ENCODE measurements around the gene FGF22. TPM values are rescaled to one million over a fixed set of nuclear protein-coding genes. Genes with fewer than 3 reads are reported as not detected.

FGF22 gene
- total and polyA plus RNA-seq, 2 of the 13 experiments (the other 11 are each of a cell fraction or from before 2014, with no cell fraction given) = 0.24 TPM; not detected in 1

DNA sequence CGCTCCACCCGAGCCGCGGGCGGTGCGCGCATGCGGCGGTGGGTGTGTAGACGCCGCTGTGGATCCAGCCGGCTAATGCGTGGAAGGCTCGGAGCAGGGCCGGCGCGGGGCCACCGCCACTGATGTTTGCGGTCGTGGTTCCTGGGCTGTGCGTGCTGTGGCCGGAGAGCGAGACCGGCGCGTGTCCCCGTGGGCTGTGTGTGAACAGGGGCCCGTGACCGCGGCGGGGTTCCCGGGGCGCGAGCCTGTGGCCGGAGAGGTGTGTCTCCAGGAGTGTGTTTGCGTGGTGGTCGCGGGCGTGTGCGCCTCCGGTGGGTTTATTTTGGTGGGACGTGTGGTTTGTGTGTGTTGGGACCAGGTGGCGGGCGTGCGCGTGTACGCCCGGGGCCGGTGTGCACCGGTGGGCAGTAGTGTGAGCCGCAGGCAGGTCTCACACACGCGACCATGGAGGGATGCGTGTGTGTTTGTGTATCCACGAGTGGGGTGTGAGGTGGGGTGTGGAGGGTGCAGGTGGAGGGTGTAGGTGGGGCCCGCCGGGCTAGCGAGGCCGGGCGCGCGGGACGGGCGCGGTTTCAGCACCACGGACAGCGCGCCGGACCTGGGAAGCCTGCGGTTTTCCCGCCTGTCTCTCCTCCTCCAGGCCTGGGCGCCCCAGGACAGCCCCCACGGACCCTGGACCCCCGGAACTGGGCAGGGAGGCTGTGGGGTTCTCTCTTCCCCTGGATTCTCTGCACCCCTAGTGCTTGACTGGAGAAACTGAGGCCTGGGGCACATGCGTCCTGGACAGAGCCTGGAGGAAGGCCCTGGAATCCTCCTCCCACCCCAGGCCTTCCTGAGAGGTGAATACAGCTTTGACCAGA, 48.4 kb upstream of the FGF22 start (continued):
- TF ChIP-seq, protein P1, sequence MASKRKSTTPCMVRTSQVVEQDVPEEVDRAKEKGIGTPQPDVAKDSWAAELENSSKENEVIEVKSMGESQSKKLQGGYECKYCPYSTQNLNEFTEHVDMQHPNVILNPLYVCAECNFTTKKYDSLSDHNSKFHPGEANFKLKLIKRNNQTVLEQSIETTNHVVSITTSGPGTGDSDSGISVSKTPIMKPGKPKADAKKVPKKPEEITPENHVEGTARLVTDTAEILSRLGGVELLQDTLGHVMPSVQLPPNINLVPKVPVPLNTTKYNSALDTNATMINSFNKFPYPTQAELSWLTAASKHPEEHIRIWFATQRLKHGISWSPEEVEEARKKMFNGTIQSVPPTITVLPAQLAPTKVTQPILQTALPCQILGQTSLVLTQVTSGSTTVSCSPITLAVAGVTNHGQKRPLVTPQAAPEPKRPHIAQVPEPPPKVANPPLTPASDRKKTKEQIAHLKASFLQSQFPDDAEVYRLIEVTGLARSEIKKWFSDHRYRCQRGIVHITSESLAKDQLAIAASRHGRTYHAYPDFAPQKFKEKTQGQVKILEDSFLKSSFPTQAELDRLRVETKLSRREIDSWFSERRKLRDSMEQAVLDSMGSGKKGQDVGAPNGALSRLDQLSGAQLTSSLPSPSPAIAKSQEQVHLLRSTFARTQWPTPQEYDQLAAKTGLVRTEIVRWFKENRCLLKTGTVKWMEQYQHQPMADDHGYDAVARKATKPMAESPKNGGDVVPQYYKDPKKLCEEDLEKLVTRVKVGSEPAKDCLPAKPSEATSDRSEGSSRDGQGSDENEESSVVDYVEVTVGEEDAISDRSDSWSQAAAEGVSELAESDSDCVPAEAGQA (IDR thresholded peaks at IDR 0.05; ENCODE audit: low read depth) = no peak
- TF ChIP-seq, protein P1 (CRISPR knock-in tag; IDR thresholded peaks at IDR 0.05; ENCODE audit: borderline replicate concordance) = peak; percentile 88; the same call in 1 of the 2 replicates
- TF ChIP-seq ZNF274 (CRISPR knock-in tag; IDR thresholded peaks at IDR 0.05) = peak; percentile 72; the same call in 1 of the 2 replicates
- peak; percentile 39; the same call in 1 of the 2 replicates for TF ChIP-seq THAP11 (CRISPR knock-in tag; IDR thresholded peaks at IDR 0.05)
- peak in 1 of 2 experiments; percentile 84; a peak in 2 of 4 replicates for TF ChIP-seq KLF16 (CRISPR knock-in tag; IDR thresholded peaks at IDR 0.05)
- peak; percentile 49 for TF ChIP-seq MEF2D (CRISPR knock-in tag; IDR thresholded peaks at IDR 0.05)
- TF ChIP-seq, protein P2, sequence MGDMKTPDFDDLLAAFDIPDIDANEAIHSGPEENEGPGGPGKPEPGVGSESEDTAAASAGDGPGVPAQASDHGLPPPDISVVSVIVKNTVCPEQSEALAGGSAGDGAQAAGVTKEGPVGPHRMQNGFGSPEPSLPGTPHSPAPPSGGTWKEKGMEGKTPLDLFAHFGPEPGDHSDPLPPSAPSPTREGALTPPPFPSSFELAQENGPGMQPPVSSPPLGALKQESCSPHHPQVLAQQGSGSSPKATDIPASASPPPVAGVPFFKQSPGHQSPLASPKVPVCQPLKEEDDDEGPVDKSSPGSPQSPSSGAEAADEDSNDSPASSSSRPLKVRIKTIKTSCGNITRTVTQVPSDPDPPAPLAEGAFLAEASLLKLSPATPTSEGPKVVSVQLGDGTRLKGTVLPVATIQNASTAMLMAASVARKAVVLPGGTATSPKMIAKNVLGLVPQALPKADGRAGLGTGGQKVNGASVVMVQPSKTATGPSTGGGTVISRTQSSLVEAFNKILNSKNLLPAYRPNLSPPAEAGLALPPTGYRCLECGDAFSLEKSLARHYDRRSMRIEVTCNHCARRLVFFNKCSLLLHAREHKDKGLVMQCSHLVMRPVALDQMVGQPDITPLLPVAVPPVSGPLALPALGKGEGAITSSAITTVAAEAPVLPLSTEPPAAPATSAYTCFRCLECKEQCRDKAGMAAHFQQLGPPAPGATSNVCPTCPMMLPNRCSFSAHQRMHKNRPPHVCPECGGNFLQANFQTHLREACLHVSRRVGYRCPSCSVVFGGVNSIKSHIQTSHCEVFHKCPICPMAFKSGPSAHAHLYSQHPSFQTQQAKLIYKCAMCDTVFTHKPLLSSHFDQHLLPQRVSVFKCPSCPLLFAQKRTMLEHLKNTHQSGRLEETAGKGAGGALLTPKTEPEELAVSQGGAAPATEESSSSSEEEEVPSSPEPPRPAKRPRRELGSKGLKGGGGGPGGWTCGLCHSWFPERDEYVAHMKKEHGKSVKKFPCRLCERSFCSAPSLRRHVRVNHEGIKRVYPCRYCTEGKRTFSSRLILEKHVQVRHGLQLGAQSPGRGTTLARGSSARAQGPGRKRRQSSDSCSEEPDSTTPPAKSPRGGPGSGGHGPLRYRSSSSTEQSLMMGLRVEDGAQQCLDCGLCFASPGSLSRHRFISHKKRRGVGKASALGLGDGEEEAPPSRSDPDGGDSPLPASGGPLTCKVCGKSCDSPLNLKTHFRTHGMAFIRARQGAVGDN (CRISPR knock-in tag; IDR thresholded peaks at IDR 0.05) = peak; percentile 62
- peak; percentile 76; the same call in 1 of the 2 replicates for TF ChIP-seq KLF12 (CRISPR knock-in tag; IDR thresholded peaks at IDR 0.05; ENCODE audit: borderline replicate concordance)
- peak; percentile 71; the same call in 1 of the 2 replicates for TF ChIP-seq SMAD3 (CRISPR knock-in tag; IDR thresholded peaks at IDR 0.05)
- no peak for TF ChIP-seq FLYWCH1 (CRISPR knock-in tag; IDR thresholded peaks at IDR 0.05)
- peak; percentile 94; the same call in 1 of the 2 replicates for TF ChIP-seq ZSCAN20 (CRISPR knock-in tag; IDR thresholded peaks at IDR 0.05; ENCODE audit: borderline replicate concordance)
- 0 out of 2 replicates have a peak, but pooled peaks have one; percentile 57 for TF ChIP-seq PCBP1 (IDR thresholded peaks at IDR 0.05; ENCODE audit: borderline replicate concordance, low read depth, low read length)
- TF ChIP-seq, protein P3, sequence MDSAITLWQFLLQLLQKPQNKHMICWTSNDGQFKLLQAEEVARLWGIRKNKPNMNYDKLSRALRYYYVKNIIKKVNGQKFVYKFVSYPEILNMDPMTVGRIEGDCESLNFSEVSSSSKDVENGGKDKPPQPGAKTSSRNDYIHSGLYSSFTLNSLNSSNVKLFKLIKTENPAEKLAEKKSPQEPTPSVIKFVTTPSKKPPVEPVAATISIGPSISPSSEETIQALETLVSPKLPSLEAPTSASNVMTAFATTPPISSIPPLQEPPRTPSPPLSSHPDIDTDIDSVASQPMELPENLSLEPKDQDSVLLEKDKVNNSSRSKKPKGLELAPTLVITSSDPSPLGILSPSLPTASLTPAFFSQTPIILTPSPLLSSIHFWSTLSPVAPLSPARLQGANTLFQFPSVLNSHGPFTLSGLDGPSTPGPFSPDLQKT (CRISPR knock-in tag; IDR thresholded peaks at IDR 0.05; ENCODE audit: borderline replicate concordance) = peak; percentile 39; the same call in 1 of the 2 replicates
- peak; percentile 69 for TF ChIP-seq ISL2 (CRISPR knock-in tag; IDR thresholded peaks at IDR 0.05)
- TF ChIP-seq CCDC6 (CRISPR knock-in tag; IDR thresholded peaks at IDR 0.05) = peak; percentile 67; the same call in 1 of the 2 replicates
- TF ChIP-seq GLI4 (CRISPR knock-in tag; IDR thresholded peaks at IDR 0.05; ENCODE audit: borderline replicate concordance) = peak; percentile 61; the same call in 1 of the 2 replicates
- 0 out of 2 replicates have a peak, but pooled peaks have one; percentile 60 for TF ChIP-seq KMT2B (CRISPR knock-in tag; IDR thresholded peaks at IDR 0.05)
